PC-9 (cell line): ENCODE data around the gene PALLD. TPM values are rescaled to one million over a fixed set of nuclear protein-coding genes. Genes with fewer than 3 reads are reported as not detected.

Experiments
- BruUV-seq: library from RNA; stranded (reverse); fragments of 400-500 nt; replicated peaks from 2 replicates; lab custom pipeline; 2021; lab: Mats Ljungman, UMichigan
- CTCF ChIA-PET: fragments of 300-600 bp; sonication (Branson Sonifier 250); formaldehyde crosslinking; loops from one replicate; lab custom pipeline; 2022; ENCODE audit warnings: antibody characterized with exemption; lab: Charles Lee
- POLR2A ChIA-PET: fragments of 300-600 bp; sonication (Branson Sonifier 250); formaldehyde crosslinking; loops from one replicate; lab custom pipeline; 2022; ENCODE audit warnings: antibody characterized with exemption; ENCODE audit not compliant: unreplicated experiment; lab: Charles Lee
- DNase-seq, 2 experiments: peaks; one replicate each; pipeline versions ENCODE4 v3.0.0 to v3.0.0-alpha.2; 2015 to 2022; ENCODE audit warnings: mixed read lengths in 1 of 2
- H2AFZ ChIP-seq: fragments of 200-600 bp; sonication (generic); 2 replicates; pipeline ENCODE4 v1.8.1; 2017; ENCODE audit warnings: antibody characterized with exemption
- H3F3A ChIP-seq: fragments of 200-600 bp; sonication (generic); 2 replicates; pipeline ENCODE4 v1.8.1; 2017; ENCODE audit warnings: antibody characterized with exemption, mild to moderate bottlenecking, low read depth; ENCODE audit not compliant: insufficient read depth
- H3K27ac ChIP-seq: fragments of 200-600 bp; sonication (generic); 2 replicates; pipeline ENCODE4 v1.6.1; 2016; ENCODE audit warnings: mixed run types
- H3K27me3 ChIP-seq: fragments of 200-600 bp; sonication (generic); 2 replicates; pipeline ENCODE4 v1.6.1; 2016; ENCODE audit warnings: low read depth, mixed run types; ENCODE audit not compliant: insufficient read depth
- H3K36me3 ChIP-seq: fragments of 200-600 bp; sonication (generic); 2 replicates; pipeline ENCODE4 v1.6.1; 2016; ENCODE audit warnings: low read depth, mixed run types
- H3K4me1 ChIP-seq: fragments of 200-600 bp; sonication (generic); replicated peaks from 2 replicates; pipeline ENCODE4 v1.6.1; 2016; ENCODE audit warnings: mixed run types; ENCODE audit not compliant: insufficient read depth
- H3K4me2 ChIP-seq: fragments of 200-600 bp; sonication (generic); 2 replicates; pipeline ENCODE4 v1.6.1; 2017; ENCODE audit warnings: mixed run types
- H3K4me3 ChIP-seq: fragments of 200-600 bp; sonication (generic); 2 replicates; pipeline ENCODE4 v1.6.1; 2016; ENCODE audit warnings: mixed run types
- H3K79me2 ChIP-seq: fragments of 200-600 bp; sonication (generic); 2 replicates; pipeline ENCODE4 v1.6.1; 2017; ENCODE audit warnings: low read depth, mixed run types
- H3K9me2 ChIP-seq: fragments of 200-600 bp; sonication (generic); 2 replicates; pipeline ENCODE4 v1.8.1; 2017; ENCODE audit warnings: mild to moderate bottlenecking; ENCODE audit not compliant: insufficient read depth
- H3K9me3 ChIP-seq: fragments of 200-600 bp; sonication (generic); 2 replicates; pipeline ENCODE4 v1.8.1; 2016; ENCODE audit warnings: low read depth; ENCODE audit not compliant: insufficient read depth
- H4K20me1 ChIP-seq: fragments of 200-600 bp; sonication (generic); 2 replicates; pipeline ENCODE4 v1.8.1; 2017; ENCODE audit not compliant: insufficient read depth
- EZH2 ChIP-seq: fragments of 200-600 bp; sonication (generic); IDR thresholded peaks from 2 replicates; pipeline ENCODE4 v1.8.0; 2017; ENCODE audit warnings: antibody characterized with exemption, low read depth
- intact Hi-C: fragments of 100-400 bp; cut with micrococcal nuclease; formaldehyde crosslinking; loops from one replicate; pipeline ENCODE4 v1.10.0; 2022; ENCODE audit not compliant: unreplicated experiment
- total RNA-seq: library from RNA; stranded (reverse); gene quantifications from 2 replicates; pipeline ENCODE4 v1.2.3, GENCODE V29; 2021
- TF ChIP-seq, protein P1 (sequence below): fragments of 200-600 bp; sonication (generic); conservative IDR thresholded peaks from 2 replicates; pipeline ENCODE4 v1.6.1; 2017; ENCODE audit warnings: mixed run types, antibody characterized with exemption, mild to moderate bottlenecking, moderate library complexity

PALLD gene
- total RNA-seq, 1 experiment from 2014 or later, result 156 TPM

DNA sequence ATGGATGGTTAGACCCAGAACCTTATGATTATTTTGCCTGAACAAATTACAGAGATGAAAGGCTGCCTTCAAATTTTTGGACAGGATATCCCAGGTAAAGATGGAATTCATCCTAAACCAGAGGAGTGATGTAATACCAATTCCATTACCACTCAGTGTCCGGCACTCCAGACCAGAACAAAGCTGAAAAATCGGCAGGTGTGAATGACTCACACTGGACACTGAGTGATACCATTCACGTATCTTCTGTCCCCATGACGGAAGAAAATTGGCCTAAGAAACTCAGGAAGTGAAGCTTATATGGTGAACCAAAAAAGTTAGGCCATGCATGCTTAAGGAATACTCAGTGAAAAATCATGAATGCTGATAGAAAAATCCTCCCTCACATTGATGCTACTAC lies 34.5 kb downstream of the PALLD start:
- BruUV-seq, result no TSS peak
- Histone ChIP-seq H4K20me1 (no peaks in the 10 kb centered on the region), H2AFZ (no peak overlapping the region), H3F3A (no peaks in the 10 kb centered on the region), H3K4me1 (peaks cover 11% of the 10 kb centered on the region; the same call in 1 of the 2 replicates), H3K4me2 (no peak overlapping the region), H3K79me2 (no peaks in the 10 kb centered on the region), H3K9me2 (no peaks in the 10 kb centered on the region), H3K9me3 (no peaks in the 10 kb centered on the region), H3K4me3 (no peak overlapping the region), H3K36me3 (no peaks in the 10 kb centered on the region), H3K27ac (no peak overlapping the region), H3K27me3 (no peaks in the 10 kb centered on the region)
- ChIA-PET POLR2A (interaction anchor here (0.6 kb wide), 1 partner anchor 9 kb away, joined by 43 read pairs; no protein-coding TSS in a partner anchor), CTCF (interaction anchor here (0.6 kb wide), 1 partner anchor 45 kb away, joined by 3 read pairs; no protein-coding TSS in a partner anchor)
- peak in 1 of 2 experiments; percentile 7 for DNase-seq
- intact Hi-C loops, result no loop called here
- TF ChIP-seq, protein P1, sequence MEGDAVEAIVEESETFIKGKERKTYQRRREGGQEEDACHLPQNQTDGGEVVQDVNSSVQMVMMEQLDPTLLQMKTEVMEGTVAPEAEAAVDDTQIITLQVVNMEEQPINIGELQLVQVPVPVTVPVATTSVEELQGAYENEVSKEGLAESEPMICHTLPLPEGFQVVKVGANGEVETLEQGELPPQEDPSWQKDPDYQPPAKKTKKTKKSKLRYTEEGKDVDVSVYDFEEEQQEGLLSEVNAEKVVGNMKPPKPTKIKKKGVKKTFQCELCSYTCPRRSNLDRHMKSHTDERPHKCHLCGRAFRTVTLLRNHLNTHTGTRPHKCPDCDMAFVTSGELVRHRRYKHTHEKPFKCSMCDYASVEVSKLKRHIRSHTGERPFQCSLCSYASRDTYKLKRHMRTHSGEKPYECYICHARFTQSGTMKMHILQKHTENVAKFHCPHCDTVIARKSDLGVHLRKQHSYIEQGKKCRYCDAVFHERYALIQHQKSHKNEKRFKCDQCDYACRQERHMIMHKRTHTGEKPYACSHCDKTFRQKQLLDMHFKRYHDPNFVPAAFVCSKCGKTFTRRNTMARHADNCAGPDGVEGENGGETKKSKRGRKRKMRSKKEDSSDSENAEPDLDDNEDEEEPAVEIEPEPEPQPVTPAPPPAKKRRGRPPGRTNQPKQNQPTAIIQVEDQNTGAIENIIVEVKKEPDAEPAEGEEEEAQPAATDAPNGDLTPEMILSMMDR, result no peak
- no peak for TF ChIP-seq EZH2

DNA sequence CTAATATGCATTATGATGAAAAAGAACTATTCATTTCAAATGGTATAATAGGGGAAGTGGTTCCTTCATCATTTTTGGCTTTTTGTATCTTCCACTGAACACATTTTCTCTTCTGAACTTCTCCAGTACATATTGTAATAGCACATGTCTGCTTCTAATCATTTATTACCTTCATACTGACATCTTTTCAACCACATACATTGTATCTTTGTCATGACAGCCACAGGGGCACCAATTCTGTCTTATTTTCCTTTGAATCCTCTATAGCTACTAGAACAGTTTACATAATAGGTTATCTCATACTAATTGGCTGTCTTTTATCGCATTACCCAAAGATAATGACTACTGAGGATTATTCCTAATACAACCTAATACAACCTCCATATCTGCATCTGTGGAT lies 37.7 kb downstream of the PALLD start:
- Histone ChIP-seq H4K20me1 (no peaks in the 10 kb centered on the region), H3K79me2 (no peaks in the 10 kb centered on the region), H3K9me3 (no peaks in the 10 kb centered on the region), H3K27ac (no peak overlapping the region), H3F3A (no peaks in the 10 kb centered on the region), H3K4me1 (0 out of 2 replicates have a peak, but pooled peaks cover 7% of the 10 kb centered on the region), H3K4me2 (no peak overlapping the region), H3K27me3 (no peaks in the 10 kb centered on the region), H3K4me3 (no peak overlapping the region), H3K36me3 (no peaks in the 10 kb centered on the region), H2AFZ (no peak overlapping the region), H3K9me2 (no peaks in the 10 kb centered on the region)
- ChIA-PET CTCF (no interaction called here), POLR2A (no interaction called here)
- BruUV-seq, result no TSS peak
- TF ChIP-seq, protein P1, result no peak
- no peak for TF ChIP-seq EZH2
- intact Hi-C loops, result no loop called here
- DNase-seq, result no peak

DNA sequence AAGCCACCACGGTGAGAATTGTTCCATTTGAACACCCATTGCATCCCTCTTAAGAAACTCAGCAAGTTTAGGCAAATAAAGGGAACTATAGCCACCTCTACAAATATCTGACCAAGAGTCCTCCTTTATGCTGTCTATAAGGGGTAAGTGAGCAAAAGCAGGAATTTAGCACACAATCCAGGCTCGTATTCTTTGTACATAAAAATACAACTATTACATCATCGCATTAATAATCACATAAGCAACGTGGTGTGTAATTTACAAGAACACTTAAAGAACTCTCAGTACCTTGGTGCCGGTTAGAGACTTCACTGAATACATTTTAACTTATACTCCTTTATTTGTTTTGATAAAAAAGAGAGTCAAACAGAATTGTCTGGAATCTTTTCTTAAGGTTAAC lies 38.8 kb downstream of the PALLD start:
- no peak for DNase-seq
- H3K4me2 ChIP-seq, result no peak overlapping the region
- no peaks in the 10 kb centered on the region for H4K20me1 ChIP-seq
- intact Hi-C loops, result no loop called here
- H3K4me3 ChIP-seq, result no peak overlapping the region
- no peaks in the 10 kb centered on the region for H3F3A ChIP-seq
- H3K9me3 ChIP-seq, result no peaks in the 10 kb centered on the region
- no peak overlapping the region for H2AFZ ChIP-seq
- ChIA-PET CTCF (no interaction called here), POLR2A (no interaction called here)
- no peak overlapping the region for H3K27ac ChIP-seq
- no peaks in the 10 kb centered on the region for H3K36me3 ChIP-seq
- H3K9me2 ChIP-seq, result no peaks in the 10 kb centered on the region
- H3K27me3 ChIP-seq, result no peaks in the 10 kb centered on the region
- 0 out of 2 replicates have a peak, but pooled peaks cover 7% of the 10 kb centered on the region for H3K4me1 ChIP-seq
- no TSS peak for BruUV-seq
- TF ChIP-seq EZH2, result no peak
- TF ChIP-seq, protein P1, result no peak
- H3K79me2 ChIP-seq, result no peaks in the 10 kb centered on the region
